NT2/D1 (cell line): ENCODE data around the gene ARIH2.

Experiments used
- YY1 ChIP-seq: IDR thresholded peaks from 2 replicates; pipeline ENCODE4 v1.6.1; 2011; ENCODE audit not compliant: insufficient read length, insufficient read depth
- ZNF274 ChIP-seq: IDR thresholded peaks from 2 replicates; pipeline ENCODE4 v1.6.1; 2011; ENCODE audit warnings: mild to moderate bottlenecking, low read depth, low read length

DNA sequence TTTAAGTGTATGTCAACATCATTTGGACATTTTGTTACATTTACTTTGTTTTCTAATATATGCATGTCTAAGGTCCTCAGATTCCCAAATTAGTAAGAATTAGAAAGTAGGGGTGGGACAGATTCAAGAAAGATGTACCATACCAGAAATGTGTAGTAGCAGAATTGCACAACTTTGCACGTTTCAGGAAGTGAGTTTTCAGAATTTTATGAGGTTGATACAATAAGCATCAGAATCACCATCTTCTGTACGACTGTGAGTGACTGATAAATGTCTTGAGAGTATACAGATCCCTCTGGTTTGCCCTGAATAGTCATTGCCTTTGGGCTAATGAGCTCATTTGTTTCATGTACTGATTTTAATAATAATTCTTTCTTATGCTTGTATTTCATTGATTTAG is 9.3 kb downstream of the ARIH2 start:
- no peak for TF ChIP-seq YY1
- no peak for TF ChIP-seq ZNF274
